Liver (tissue), 3 donors: ENCODE results near the gene BCAR1.

Source experiments
- CTCF ChIP-seq: fragments of 150-350 bp; IDR thresholded peaks from 2 replicates; pipeline ENCODE4 v1.5.1; 2017; ENCODE audit warnings: improper control_type of control experiment, low read depth, low read length; ENCODE audit not compliant: missing input control
- GABPA ChIP-seq, 2 donors: IDR thresholded peaks in 1 of 2; conservative IDR thresholded peaks in 1 of 2; 2 replicates each; pipeline ENCODE4 v1.6.1; 2016; ENCODE audit warnings: antibody characterized with exemption in 2 of 2, mild to moderate bottlenecking in 1 of 2, moderate library complexity in 1 of 2
- HNF4A ChIP-seq, 2 donors: conservative IDR thresholded peaks; 2 replicates each; pipeline ENCODE4 v1.6.1; 2016; ENCODE audit warnings: antibody characterized with exemption in 2 of 2, mild to moderate bottlenecking in 2 of 2
- HNF4G ChIP-seq: IDR thresholded peaks from 2 replicates; pipeline ENCODE4 v1.6.1; 2016; ENCODE audit warnings: antibody characterized with exemption
- REST ChIP-seq: IDR thresholded peaks from 2 replicates; pipeline ENCODE4 v1.6.1; 2016; ENCODE audit warnings: antibody characterized with exemption, mild to moderate bottlenecking
- YY1 ChIP-seq: IDR thresholded peaks from 2 replicates; pipeline ENCODE4 v1.6.1; 2016; ENCODE audit warnings: antibody characterized with exemption, mild to moderate bottlenecking
- TF ChIP-seq, protein P1 (sequence below): IDR thresholded peaks from 2 replicates; pipeline ENCODE4 v1.6.1; 2016; ENCODE audit warnings: antibody characterized with exemption
- donor health status: healthy.
- donor health status: healthy.

- TF ChIP-seq CTCF: no peak
- no peak for TF ChIP-seq HNF4A (conservative IDR thresholded peaks at IDR 0.05)
- no peak for TF ChIP-seq REST
- TF ChIP-seq HNF4G: no peak
- no peak for TF ChIP-seq YY1
- TF ChIP-seq, protein P1, sequence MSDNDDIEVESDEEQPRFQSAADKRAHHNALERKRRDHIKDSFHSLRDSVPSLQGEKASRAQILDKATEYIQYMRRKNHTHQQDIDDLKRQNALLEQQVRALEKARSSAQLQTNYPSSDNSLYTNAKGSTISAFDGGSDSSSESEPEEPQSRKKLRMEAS: no peak
- TF ChIP-seq GABPA (IDR thresholded peaks at IDR 0.05 in 1 of 2, conservative IDR thresholded peaks at IDR 0.05 in 1 of 2): no peak
These were observed 9.6 kb upstream of the BCAR1 start for GRCh38 chr16:75260851-75261589.
